GM18870 (cell line): ENCODE data around the gene EIF4E1B.

Source experiments
- ATAC-seq: cut with Tn5 transposase; IDR thresholded peaks from one replicate; pipeline ENCODE4 v1.9.1; 2021; ENCODE audit warnings: moderate library complexity; ENCODE audit not compliant: unreplicated experiment

Gene EIF4E1B

GRCh38 chr5:176660860-176661641 is 30.6 kb downstream of the EIF4E1B start:
- no peak for ATAC-seq

- ATAC-seq = no peak
Observed at GRCh38 chr5:176661676-176662075, 31.2 kb downstream of the EIF4E1B start.

GRCh38 chr5:176662371-176663333 is 32.2 kb downstream of the EIF4E1B start:
- ATAC-seq = no peak

GRCh38 chr5:176663566-176663965 is 33.1 kb downstream of the EIF4E1B start:
- ATAC-seq = no peak

GRCh38 chr5:176664479-176664878 is 34.0 kb downstream of the EIF4E1B start:
- ATAC-seq = no peak

- no peak for ATAC-seq
Observed at GRCh38 chr5:176664886-176665285, 34.4 kb downstream of the EIF4E1B start.

- no peak for ATAC-seq
Observed at GRCh38 chr5:176665517-176665916, 35.0 kb downstream of the EIF4E1B start.

GRCh38 chr5:176667637-176668036 is 37.2 kb downstream of the EIF4E1B start:
- ATAC-seq = no peak

- ATAC-seq = no peak
Observed at GRCh38 chr5:176670449-176670848, 40.0 kb downstream of the EIF4E1B start.

- ATAC-seq = no peak
Observed at GRCh38 chr5:176671399-176671798, 40.9 kb downstream of the EIF4E1B start.

GRCh38 chr5:176671890-176672747 is 41.6 kb downstream of the EIF4E1B start:
- no peak for ATAC-seq

- ATAC-seq = no peak
Observed at GRCh38 chr5:176673651-176674583, 43.4 kb downstream of the EIF4E1B start.

GRCh38 chr5:176674799-176675198 is 44.3 kb downstream of the EIF4E1B start:
- ATAC-seq = no peak

GRCh38 chr5:176675676-176676360 is 45.3 kb downstream of the EIF4E1B start:
- no peak for ATAC-seq

- peak; percentile 58 for ATAC-seq
Observed at GRCh38 chr5:176676361-176676824, 45.9 kb downstream of the EIF4E1B start.

GRCh38 chr5:176677209-176677939 is 46.9 kb downstream of the EIF4E1B start:
- ATAC-seq = no peak

GRCh38 chr5:176678584-176678983 is 48.1 kb downstream of the EIF4E1B start:
- no peak for ATAC-seq
